ENCODE data around the gene VGLL2. TPM values are rescaled to one million over a fixed set of nuclear protein-coding genes. Genes with fewer than 3 reads are reported as not detected.

VGLL2 gene
- total RNA-seq, 2 experiments from 2014 or later = not detected

- POLR2A ChIA-PET = no interaction called here
- DNase-seq = no peak
- no peak for ATAC-seq (ENCODE audit: low read depth)
- Mint-ChIP-seq H3K4me1 (no peaks in the 10 kb centered on the region), H3K27me3 (peaks cover 13% of the 10 kb centered on the region), H3K9me3 (no peaks in the 10 kb centered on the region), H3K36me3 (no peaks in the 10 kb centered on the region), H3K27ac (no peak overlapping the region), H3K4me3 (no peak overlapping the region)
Observed at GRCh38 chr6:117311726-117312125, 46.4 kb downstream of the VGLL2 start.

GRCh38 chr6:117317261-117317660 is 51.9 kb downstream of the VGLL2 start:
- no peak for ATAC-seq (ENCODE audit: low read depth)
- POLR2A ChIA-PET = no interaction called here
- Mint-ChIP-seq H3K9me3 (no peaks in the 10 kb centered on the region), H3K4me3 (no peak overlapping the region), H3K27ac (no peak overlapping the region), H3K4me1 (no peaks in the 10 kb centered on the region), H3K36me3 (no peaks in the 10 kb centered on the region), H3K27me3 (peaks cover 7% of the 10 kb centered on the region)
- DNase-seq = no peak

Other genes with a start within 250 kb of the VGLL2 start
- not detected for gene ROS1, start 160.4 kb downstream of the VGLL2 start, total RNA-seq
- 1 to 10 TPM; 5.6 to 6.2 TPM for gene DCBLD1, start 217.1 kb downstream of the VGLL2 start, total RNA-seq

Measured in activated naive CD8-positive, alpha-beta T cell treated with anti-CD3 and anti-CD28 coated beads, Interleukin-2, amount 10 ng/mL, durations not matched to agents 7 days and 5 days (primary cell).